ENCODE results near the gene CASK. TPM values are rescaled to one million over a fixed set of nuclear protein-coding genes. Genes with fewer than 3 reads are reported as not detected.

CASK gene
- total RNA-seq, 6 donors from 2014 or later: 25.1 to 61.6 (median 35.3) TPM

DNA sequence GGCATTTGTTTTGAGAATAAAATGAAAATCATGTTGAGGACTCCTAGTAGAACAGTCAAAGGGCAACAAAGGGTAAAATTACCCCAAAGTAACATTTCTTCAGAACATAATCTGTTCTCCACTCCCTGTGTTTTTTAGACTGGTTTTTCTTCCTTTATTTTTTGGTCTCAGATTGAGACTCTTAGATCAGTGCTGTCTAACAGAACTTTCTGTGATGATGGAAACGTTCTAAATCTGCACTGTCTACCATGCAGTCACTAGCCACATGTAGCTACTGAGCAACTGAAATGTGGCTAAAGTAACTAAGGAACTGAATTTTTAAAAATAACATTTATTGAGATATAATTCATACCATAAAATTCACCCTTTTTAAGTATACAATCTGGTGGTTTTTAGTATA lies 19.8 kb downstream of the CASK start:
- TF ChIP-seq EP300 (IDR thresholded peaks at IDR 0.05) (no peak), POLR2AphosphoS5 (IDR thresholded peaks at IDR 0.05) (no peak), POLR2A (IDR thresholded peaks at IDR 0.05) (no peak)
- TF ChIP-seq, protein P1, sequence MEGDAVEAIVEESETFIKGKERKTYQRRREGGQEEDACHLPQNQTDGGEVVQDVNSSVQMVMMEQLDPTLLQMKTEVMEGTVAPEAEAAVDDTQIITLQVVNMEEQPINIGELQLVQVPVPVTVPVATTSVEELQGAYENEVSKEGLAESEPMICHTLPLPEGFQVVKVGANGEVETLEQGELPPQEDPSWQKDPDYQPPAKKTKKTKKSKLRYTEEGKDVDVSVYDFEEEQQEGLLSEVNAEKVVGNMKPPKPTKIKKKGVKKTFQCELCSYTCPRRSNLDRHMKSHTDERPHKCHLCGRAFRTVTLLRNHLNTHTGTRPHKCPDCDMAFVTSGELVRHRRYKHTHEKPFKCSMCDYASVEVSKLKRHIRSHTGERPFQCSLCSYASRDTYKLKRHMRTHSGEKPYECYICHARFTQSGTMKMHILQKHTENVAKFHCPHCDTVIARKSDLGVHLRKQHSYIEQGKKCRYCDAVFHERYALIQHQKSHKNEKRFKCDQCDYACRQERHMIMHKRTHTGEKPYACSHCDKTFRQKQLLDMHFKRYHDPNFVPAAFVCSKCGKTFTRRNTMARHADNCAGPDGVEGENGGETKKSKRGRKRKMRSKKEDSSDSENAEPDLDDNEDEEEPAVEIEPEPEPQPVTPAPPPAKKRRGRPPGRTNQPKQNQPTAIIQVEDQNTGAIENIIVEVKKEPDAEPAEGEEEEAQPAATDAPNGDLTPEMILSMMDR (IDR thresholded peaks at IDR 0.05): no peak
- WGBS, 2 donors: 50 to 83% methylated on average over 1 of the region's 1 CpG
- no peaks in the 10 kb centered on the region for H3K36me3 ChIP-seq
- DNase-seq (no peak), ATAC-seq (ENCODE audit: low FRiP score in 2 of 2) (no peak)
- no peak overlapping the region for H3K4me3 ChIP-seq
- H3K9me3 ChIP-seq: peaks cover 0 to 6% (median 0%) of the 10 kb centered on the region in 4 donors
- no peaks in the 10 kb centered on the region for H3K4me1 ChIP-seq
- no peaks in the 10 kb centered on the region for H3K27me3 ChIP-seq
- H3K27ac ChIP-seq: no peak overlapping the region

GRCh38 chrX:41900321-41900720 lies 23.0 kb downstream of the CASK start:
- no peak for DNase-seq
- H3K4me3 ChIP-seq: no peak overlapping the region
- no peak for TF ChIP-seq POLR2AphosphoS5 (IDR thresholded peaks at IDR 0.05)
- no peak for TF ChIP-seq EP300 (IDR thresholded peaks at IDR 0.05)
- TF ChIP-seq, protein P1 (IDR thresholded peaks at IDR 0.05): no peak
- TF ChIP-seq POLR2A (IDR thresholded peaks at IDR 0.05): no peak
- ATAC-seq (ENCODE audit: low FRiP score in 2 of 2): no peak
- H3K9me3 ChIP-seq: peaks cover 0 to 10% (median 4%) of the 10 kb centered on the region in 4 donors
- no peaks in the 10 kb centered on the region for H3K4me1 ChIP-seq
- H3K27ac ChIP-seq: no peak overlapping the region
- H3K36me3 ChIP-seq: no peaks in the 10 kb centered on the region
- no peaks in the 10 kb centered on the region for H3K27me3 ChIP-seq

DNA sequence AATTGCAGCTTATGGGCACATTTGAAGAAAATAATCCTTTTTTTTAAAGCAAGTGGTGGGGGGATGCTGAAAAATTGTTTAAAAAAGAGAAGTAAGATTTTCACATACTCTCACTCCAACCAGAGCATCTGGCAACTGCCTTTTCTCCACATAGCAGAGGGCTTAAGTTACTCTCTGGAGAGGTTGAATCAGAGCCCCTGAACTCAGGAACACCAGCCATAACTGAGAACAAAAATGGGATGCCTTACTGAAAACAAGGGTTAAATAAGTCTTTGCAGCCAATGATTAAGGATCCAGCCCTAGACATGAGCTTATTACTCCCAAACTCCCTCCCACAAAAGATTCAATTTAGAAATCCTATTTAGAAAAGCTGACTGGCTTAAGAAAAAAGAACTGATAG lies 27.5 kb downstream of the CASK start:
- Histone ChIP-seq H3K4me1 (no peaks in the 10 kb centered on the region), H3K36me3 (no peaks in the 10 kb centered on the region), H3K9me3 (peaks cover 0 to 9% (median 3%) of the 10 kb centered on the region in 4 donors), H3K27me3 (no peaks in the 10 kb centered on the region), H3K4me3 (no peak overlapping the region), H3K27ac (no peak overlapping the region)
- no peak for ATAC-seq (ENCODE audit: low FRiP score in 2 of 2)
- TF ChIP-seq, protein P1 (IDR thresholded peaks at IDR 0.05): no peak
- no peak for TF ChIP-seq EP300 (IDR thresholded peaks at IDR 0.05)
- no peak for TF ChIP-seq POLR2AphosphoS5 (IDR thresholded peaks at IDR 0.05)
- no peak for TF ChIP-seq POLR2A (IDR thresholded peaks at IDR 0.05)
- DNase-seq: no peak

GRCh38 chrX:41890026-41890423 lies 33.3 kb downstream of the CASK start:
- ATAC-seq (ENCODE audit: low FRiP score in 2 of 2) (no peak), DNase-seq (no peak)
- no peak for TF ChIP-seq POLR2A (IDR thresholded peaks at IDR 0.05)
- TF ChIP-seq EP300 (IDR thresholded peaks at IDR 0.05): no peak
- TF ChIP-seq, protein P1 (IDR thresholded peaks at IDR 0.05): no peak
- no peak for TF ChIP-seq POLR2AphosphoS5 (IDR thresholded peaks at IDR 0.05)
- Histone ChIP-seq H3K36me3 (no peaks in the 10 kb centered on the region), H3K9me3 (no peaks in the 10 kb centered on the region), H3K27ac (no peak overlapping the region), H3K27me3 (no peaks in the 10 kb centered on the region), H3K4me3 (no peak overlapping the region), H3K4me1 (no peaks in the 10 kb centered on the region)
- WGBS, 2 donors: 58 to 73% methylated on average over 1 of the region's 1 CpG

DNA sequence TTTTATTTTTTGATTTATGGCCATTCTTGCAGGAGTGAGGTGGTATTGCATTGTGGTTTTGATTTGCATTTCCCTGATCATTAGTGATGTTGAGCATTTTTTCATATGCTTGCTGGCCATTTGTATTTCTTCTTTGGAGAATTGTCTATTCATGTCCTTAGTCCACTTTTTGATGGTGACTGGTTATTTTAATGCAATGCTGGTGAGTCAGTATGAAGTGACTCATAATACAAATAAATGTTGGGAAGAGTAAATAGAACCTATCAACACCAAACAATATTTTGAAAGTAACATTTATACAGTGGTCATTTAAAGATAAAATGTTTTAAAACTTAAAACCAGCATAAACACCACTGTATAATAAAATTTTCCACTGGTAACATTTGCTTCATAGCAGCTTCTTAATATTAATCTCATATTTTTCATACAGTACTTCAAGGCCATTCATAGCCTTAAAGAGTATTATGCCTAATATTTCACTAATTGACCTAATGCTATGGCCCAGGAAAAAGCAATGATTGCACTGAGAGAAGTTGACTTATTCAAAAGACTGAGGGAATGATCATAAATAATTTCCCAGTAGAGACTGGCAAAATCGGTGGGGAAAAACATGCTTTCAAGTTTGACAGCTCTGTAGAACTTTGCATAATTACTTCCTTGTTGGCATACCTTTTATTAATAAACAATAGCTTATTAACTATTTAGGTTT lies 33.9 kb downstream of the CASK start:
- no peak for ATAC-seq (ENCODE audit: low FRiP score in 2 of 2)
- H3K4me3 ChIP-seq: no peak overlapping the region
- no peak for DNase-seq
- WGBS, 2 donors: 40 to 46% methylated on average over 1 of the region's 1 CpG
- TF ChIP-seq POLR2AphosphoS5 (IDR thresholded peaks at IDR 0.05): no peak
- TF ChIP-seq, protein P1 (IDR thresholded peaks at IDR 0.05): no peak
- no peak for TF ChIP-seq EP300 (IDR thresholded peaks at IDR 0.05)
- no peak for TF ChIP-seq POLR2A (IDR thresholded peaks at IDR 0.05)
- no peaks in the 10 kb centered on the region for H3K36me3 ChIP-seq
- no peaks in the 10 kb centered on the region for H3K27me3 ChIP-seq
- H3K9me3 ChIP-seq: no peaks in the 10 kb centered on the region
- no peaks in the 10 kb centered on the region for H3K4me1 ChIP-seq
- no peak overlapping the region for H3K27ac ChIP-seq

Measured in upper lobe of left lung (tissue), 6 donors.